ENCODE results near the gene PEX5L. TPM values are rescaled to one million over a fixed set of nuclear protein-coding genes. Genes with fewer than 3 reads are reported as not detected.

The PEX5L gene
- polyA plus RNA-seq, 1 donor from 2014 or later: 1.0 TPM

DNA sequence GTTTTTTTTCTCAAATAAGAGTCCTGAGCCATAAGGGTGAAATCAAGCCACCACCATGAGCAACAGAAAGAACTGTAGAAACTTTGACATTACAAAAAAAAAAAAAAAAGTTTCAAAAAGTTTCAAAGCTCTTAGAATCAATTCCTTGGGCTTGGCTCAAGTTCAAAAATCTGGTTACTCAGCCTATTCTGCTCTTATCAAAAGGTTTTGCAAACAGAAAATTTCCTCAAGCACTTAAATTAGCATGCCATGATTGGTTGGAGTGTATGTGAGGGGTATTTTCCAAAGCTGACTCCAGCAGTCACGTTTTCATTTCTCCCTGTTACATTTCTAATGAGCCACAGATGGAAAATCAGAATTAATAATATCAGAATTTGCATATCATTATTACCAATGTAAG is 12.1 kb upstream of the PEX5L start:
- TF ChIP-seq TAF1 (IDR thresholded peaks at IDR 0.05; ENCODE audit: low read depth) (no peak), POLR2AphosphoS5 (IDR thresholded peaks at IDR 0.05) (no peak), RAD21 (conservative IDR thresholded peaks at IDR 0.05) (no peak), CTCF (IDR thresholded peaks at IDR 0.05; ENCODE audit: poor library complexity, severe bottlenecking) (no peak), REST (IDR thresholded peaks at IDR 0.05; ENCODE audit: borderline replicate concordance) (no peak), MXI1 (conservative IDR thresholded peaks at IDR 0.05; ENCODE audit: poor library complexity, severe bottlenecking) (no peak), SMC3 (conservative IDR thresholded peaks at IDR 0.05; ENCODE audit: poor library complexity) (no peak), EZH2 (IDR thresholded peaks at IDR 0.05; ENCODE audit: borderline replicate concordance, insufficient read depth, low read length, poor library complexity, severe bottlenecking) (no peak), EP300 (conservative IDR thresholded peaks at IDR 0.05; ENCODE audit: poor library complexity, severe bottlenecking) (no peak)

GRCh38 chr3:180048103-180048502 is 11.4 kb upstream of the PEX5L start:
- TF ChIP-seq CTCF (IDR thresholded peaks at IDR 0.05; ENCODE audit: poor library complexity, severe bottlenecking): no peak
- no peak for TF ChIP-seq SMC3 (conservative IDR thresholded peaks at IDR 0.05; ENCODE audit: poor library complexity)
- no peak for TF ChIP-seq EP300 (conservative IDR thresholded peaks at IDR 0.05; ENCODE audit: poor library complexity, severe bottlenecking)
- no peak for TF ChIP-seq MXI1 (conservative IDR thresholded peaks at IDR 0.05; ENCODE audit: poor library complexity, severe bottlenecking)
- no peak for TF ChIP-seq RAD21 (conservative IDR thresholded peaks at IDR 0.05)
- TF ChIP-seq REST (IDR thresholded peaks at IDR 0.05; ENCODE audit: borderline replicate concordance): no peak
- no peak for TF ChIP-seq TAF1 (IDR thresholded peaks at IDR 0.05; ENCODE audit: low read depth)
- TF ChIP-seq POLR2AphosphoS5 (IDR thresholded peaks at IDR 0.05): no peak
- TF ChIP-seq EZH2 (IDR thresholded peaks at IDR 0.05; ENCODE audit: borderline replicate concordance, insufficient read depth, low read length, poor library complexity, severe bottlenecking): no peak
- Histone ChIP-seq H3K9me3 (ENCODE audit: low read length) (no peaks in the 10 kb centered on the region), H3K36me3 (ENCODE audit: insufficient read depth, low read length) (no peaks in the 10 kb centered on the region), H3K4me2 (ENCODE audit: low read length) (no peak overlapping the region), H3K27me3 (ENCODE audit: insufficient read depth, low read depth, low read length) (no peaks in the 10 kb centered on the region), H3K4me3 (ENCODE audit: low read length) (no peak overlapping the region), H3K27ac (ENCODE audit: low read length) (no peak overlapping the region), H3F3A (ENCODE audit: insufficient read depth, low read length, poor library complexity, severe bottlenecking) (no peaks in the 10 kb centered on the region), H3K9me2 (ENCODE audit: insufficient read depth, low read length) (no peaks in the 10 kb centered on the region), H3K79me2 (replicated peaks; ENCODE audit: insufficient read depth, low read length) (no peaks in the 10 kb centered on the region), H2AFZ (ENCODE audit: low read depth, low read length) (no peak overlapping the region), H3K9ac (ENCODE audit: low read length) (no peak overlapping the region), H4K20me1 (ENCODE audit: insufficient read depth) (no peaks in the 10 kb centered on the region)

More for the DNA sequence above, 12.1 kb upstream of the PEX5L start:
- Histone ChIP-seq H3K9me3 (ENCODE audit: low read length) (no peaks in the 10 kb centered on the region), H3K79me2 (replicated peaks; ENCODE audit: insufficient read depth, low read length) (no peaks in the 10 kb centered on the region), H3K4me2 (ENCODE audit: low read length) (no peak overlapping the region), H3K36me3 (ENCODE audit: insufficient read depth, low read length) (no peaks in the 10 kb centered on the region), H3K27me3 (ENCODE audit: insufficient read depth, low read depth, low read length) (no peaks in the 10 kb centered on the region), H3K27ac (ENCODE audit: low read length) (no peak overlapping the region), H2AFZ (ENCODE audit: low read depth, low read length) (no peak overlapping the region), H3K9me2 (ENCODE audit: insufficient read depth, low read length) (no peaks in the 10 kb centered on the region), H3K9ac (ENCODE audit: low read length) (no peak overlapping the region), H4K20me1 (ENCODE audit: insufficient read depth) (no peaks in the 10 kb centered on the region), H3F3A (ENCODE audit: insufficient read depth, low read length, poor library complexity, severe bottlenecking) (no peaks in the 10 kb centered on the region), H3K4me3 (ENCODE audit: low read length) (no peak overlapping the region)
